ENCODE data around the gene PHETA2. TPM values are rescaled to one million over a fixed set of nuclear protein-coding genes. Genes with fewer than 3 reads are reported as not detected.

Gene PHETA2
- total and polyA plus RNA-seq, 2 of the 8 experiments (the other 6 are each of a cell fraction or from before 2014, with no cell fraction given) = 7.4 to 7.6 TPM

- Histone ChIP-seq H2AK5ac (ENCODE audit: low read depth, low read length) (no peak overlapping the region), H3K18ac (ENCODE audit: extremely low read depth, low read length) (0 out of 2 replicates have a peak overlapping the region, but pooled peaks have one; percentile 1), H2BK120ac (replicated peaks; ENCODE audit: low read depth, low read length) (no peak overlapping the region), H3K79me2 (ENCODE audit: control insufficient read depth in 1 of 2, insufficient read depth in 2 of 2, low read length in 2 of 2) (peaks cover 0 to 9% of the 10 kb centered on the region in 2 experiments; a peak in 2 of 4 replicates), H4K5ac (ENCODE audit: insufficient read length, low read depth, low read length) (peak overlapping the region; percentile 30), H3K4me1 (replicated peaks in 1 of 4; ENCODE audit: control insufficient read depth in 3 of 4, insufficient read depth in 4 of 4, low read length in 3 of 4) (peaks cover 2 to 7% (median 5%) of the 10 kb centered on the region in 4 experiments), H4K91ac (replicated peaks; ENCODE audit: insufficient read length, low read length) (no peak overlapping the region), H3K36me3 (ENCODE audit: control insufficient read depth in 2 of 4, insufficient read depth in 4 of 4, low read length in 3 of 4) (peaks cover under 1 to 7% (median 2%) of the 10 kb centered on the region in 4 experiments; a peak in 2 of 8 replicates), H3K4me2 (ENCODE audit: insufficient read depth in 1 of 2, low read depth in 2 of 2, low read length in 2 of 2) (peak overlapping the region; percentile 82 to 86), H3K23ac (ENCODE audit: insufficient read length) (no peak overlapping the region), H3K27ac (ENCODE audit: low read depth, low read length) (peak overlapping the region; percentile 90; the same call in 1 of the 2 replicates), H2AFZ (ENCODE audit: low read length) (no peak overlapping the region), H2BK12ac (ENCODE audit: low read depth, low read length) (no peak overlapping the region), H4K8ac (ENCODE audit: extremely low read depth, insufficient read depth, low read length) (peak overlapping the region; percentile 90), H2BK5ac (ENCODE audit: low read depth, low read length) (no peak overlapping the region), H3K79me1 (ENCODE audit: low read depth, low read length) (peaks cover 3% of the 10 kb centered on the region; the same call in 1 of the 2 replicates), H3K4ac (replicated peaks; ENCODE audit: insufficient read length, low read depth, low read length) (no peak overlapping the region), H2BK20ac (ENCODE audit: low read length) (no peak overlapping the region), H3K9me3 (ENCODE audit: insufficient read depth in 2 of 2, low read depth in 1 of 2, low read length in 1 of 2) (no peaks in the 10 kb centered on the region), H3K9ac (replicated peaks in 1 of 4; ENCODE audit: extremely low read depth in 1 of 4, low read depth in 3 of 4, low read length in 3 of 4) (peak overlapping the region in 3 of 4 experiments; percentile 91 to 96 (median 92); a peak in 6 of 7 replicates), H3K23me2 (ENCODE audit: low read depth, low read length) (peaks cover 2% of the 10 kb centered on the region), H2BK15ac (ENCODE audit: low read length) (no peak overlapping the region), H3K4me3 (ENCODE audit: extremely low read depth in 1 of 4, insufficient read depth in 2 of 4, low read depth in 3 of 4, low read length in 4 of 4) (peak overlapping the region; percentile 65 to 87 (median 78)), H4K20me1 (replicated peaks in 1 of 2; ENCODE audit: control insufficient read depth in 1 of 2, insufficient read depth in 2 of 2, low read length in 2 of 2) (no peaks in the 10 kb centered on the region), H3K14ac (ENCODE audit: insufficient read length) (no peak overlapping the region), H3K56ac (replicated peaks; ENCODE audit: insufficient read length, low read depth, low read length) (no peak overlapping the region), H3K27me3 (replicated peaks in 1 of 4; ENCODE audit: control insufficient read depth in 3 of 4, extremely low read depth in 1 of 4, insufficient read depth in 3 of 4, low read length in 3 of 4) (peaks cover 0 to 4% (median 2%) of the 10 kb centered on the region in 4 experiments; a peak in 2 of 7 replicates)
- no peak for FAIRE-seq
- ChIA-PET CTCF (ENCODE audit: partially characterized antibody) (interaction anchor here (0.6 to 2.2 kb wide), 7 partner anchors 9 to 128 kb away, joined by 3 to 10 read pairs (median 3); partner anchors contain the start of gene NDUFA6), POLR2A (ENCODE audit: partially characterized antibody) (interaction anchor here (0.7 to 8.9 kb wide), 7 partner anchors 8 to 132 kb away, joined by 3 to 94 read pairs (median 3); partner anchors contain the start of genes NAGA and NDUFA6)
- WGBS, 2 experiments (ENCODE audit: extremely low coverage in 1 of 2, insufficient coverage in 1 of 2, insufficient read length in 1 of 2, insufficient replicate concordance in 2 of 2, low coverage in 1 of 2, low lambda C conversion rate in 2 of 2, missing lambda C conversion rate in 1 of 2) = 66% methylated on average over 24 of the region's 24 CpGs; no CpG with 5 or more reads in 1 of the 2 experiments
- no peak for DNase-seq (ENCODE audit: low read depth in 1 of 2, low spot score in 2 of 2)
- TF ChIP-seq SP2 (IDR thresholded peaks at IDR 0.05; ENCODE audit: low read length) (no peak), BACH1 (IDR thresholded peaks at IDR 0.05; ENCODE audit: low read length) (no peak)
Measured at GRCh38 chr22:42078469-42079318, 4.6 kb downstream of the PHETA2 start.

All from H1 (cell line).